ENCODE data around the gene ALG12.
A peak's percentile ranks its signal among the peaks of the same experiment; 100 is the strongest.

The ALG12 gene

DNA sequence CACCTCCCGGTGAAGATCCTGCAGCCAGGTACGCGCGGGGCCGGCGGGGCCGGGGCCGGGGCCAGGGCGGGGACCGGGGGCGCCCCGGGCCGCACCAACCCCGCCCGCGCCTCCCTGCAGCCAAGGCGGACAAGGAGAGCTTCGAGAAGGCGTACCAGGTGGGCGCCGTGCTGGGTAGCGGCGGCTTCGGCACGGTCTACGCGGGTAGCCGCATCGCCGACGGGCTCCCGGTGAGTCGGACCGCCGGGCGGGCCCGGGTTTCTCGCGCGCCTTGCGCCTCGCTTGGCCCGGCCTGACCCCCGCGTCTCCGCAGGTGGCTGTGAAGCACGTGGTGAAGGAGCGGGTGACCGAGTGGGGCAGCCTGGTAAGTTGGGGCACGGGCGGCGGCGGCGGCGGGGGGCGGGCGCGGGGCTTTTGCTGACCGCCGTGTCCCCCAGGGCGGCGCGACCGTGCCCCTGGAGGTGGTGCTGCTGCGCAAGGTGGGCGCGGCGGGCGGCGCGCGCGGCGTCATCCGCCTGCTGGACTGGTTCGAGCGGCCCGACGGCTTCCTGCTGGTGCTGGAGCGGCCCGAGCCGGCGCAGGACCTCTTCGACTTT, 42.9 kb upstream of the ALG12 start:
- Mint-ChIP-seq H3K27me3 (no peaks in the 10 kb centered on the region), H3K4me3 (peak overlapping the region; percentile 89), H3K36me3 (peaks cover 4% of the 10 kb centered on the region), H3K4me1 (peaks cover 28% of the 10 kb centered on the region), H3K27ac (peak overlapping the region; percentile 96), H3K9me3 (no peaks in the 10 kb centered on the region)
- DNase-seq (ENCODE audit: low spot score in 2 of 2) (peak in 1 of 2 donors; percentile 59), ATAC-seq (ENCODE audit: low read depth) (no peak)

DNA sequence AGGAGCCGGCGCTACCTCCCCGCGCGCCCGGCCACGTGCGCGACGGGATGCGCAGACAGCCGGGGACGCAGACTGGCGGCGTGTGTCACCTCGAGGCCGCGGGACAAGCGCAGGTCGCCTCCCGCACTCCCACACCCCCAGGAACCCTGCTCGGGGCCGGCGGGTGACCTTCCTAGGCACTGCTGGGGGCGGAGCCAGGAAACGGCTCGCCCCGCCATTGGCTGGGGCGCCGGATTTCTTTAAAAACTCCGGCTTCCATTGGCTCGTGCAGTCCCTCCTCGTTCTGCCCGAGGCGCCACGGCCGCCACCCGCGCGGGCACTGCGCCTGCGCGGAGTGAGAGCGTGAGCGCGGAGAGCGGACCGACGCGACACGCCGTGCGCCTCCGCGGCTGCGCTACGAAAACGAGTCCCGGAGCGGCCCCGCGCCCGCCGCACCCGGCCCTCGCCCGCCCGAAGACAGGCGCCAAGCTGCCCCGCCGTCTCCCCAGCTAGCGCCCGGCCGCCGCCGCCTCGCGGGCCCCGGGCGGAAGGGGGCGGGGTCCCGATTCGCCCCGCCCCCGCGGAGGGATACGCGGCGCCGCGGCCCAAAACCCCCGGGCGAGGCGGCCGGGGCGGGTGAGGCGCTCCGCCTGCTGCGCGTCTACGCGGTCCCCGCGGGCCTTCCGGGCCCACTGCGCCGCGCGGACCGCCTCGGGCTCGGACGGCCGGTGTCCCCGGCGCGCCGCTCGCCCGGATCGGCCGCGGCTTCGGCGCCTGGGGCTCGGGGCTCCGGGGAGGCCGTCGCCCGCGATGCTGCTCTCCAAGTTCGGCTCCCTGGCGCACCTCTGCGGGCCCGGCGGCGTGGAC, 42.1 kb upstream of the ALG12 start, which contains the start of gene PIM3:
Gene PIM3 (plus strand): TSS at position 614 of the 846 bp plus-strand sequence. CDS start 176 bp downstream, at position 790.
- Mint-ChIP-seq H3K9me3 (no peaks in the 10 kb centered on the region), H3K27ac (peak within 1 kb of the TSS; percentile 96), H3K27me3 (no peaks in the 10 kb centered on the region), H3K36me3 (peaks cover 4% of the 10 kb centered on the region), H3K4me1 (peaks cover 26% of the 10 kb centered on the region), H3K4me3 (peak within 1 kb of the TSS; percentile 89)
- ATAC-seq (ENCODE audit: low read depth) = peak; percentile 73
- peak; percentile 91 to 93 for DNase-seq (ENCODE audit: low spot score in 2 of 2)

GRCh38 chr22:49959782-49960158, 41.5 kb upstream of the ALG12 start:
- DNase-seq (ENCODE audit: low spot score in 2 of 2) (no peak), ATAC-seq (ENCODE audit: low read depth) (peak; percentile 16)
- no peaks in the 10 kb centered on the region for H3K27me3 Mint-ChIP-seq
- H3K27ac Mint-ChIP-seq = peak overlapping the region; percentile 85
- H3K4me1 Mint-ChIP-seq = peaks cover 24% of the 10 kb centered on the region
- H3K36me3 Mint-ChIP-seq = peaks cover 4% of the 10 kb centered on the region
- H3K4me3 Mint-ChIP-seq = peak overlapping the region; percentile 81
- no peaks in the 10 kb centered on the region for H3K9me3 Mint-ChIP-seq

- peak overlapping the region; percentile 81 for H3K4me3 Mint-ChIP-seq
- H3K4me1 Mint-ChIP-seq = peaks cover 20% of the 10 kb centered on the region
- no peaks in the 10 kb centered on the region for H3K9me3 Mint-ChIP-seq
- ATAC-seq (ENCODE audit: low read depth) (no peak), DNase-seq (ENCODE audit: low spot score in 2 of 2) (no peak)
- H3K27ac Mint-ChIP-seq = peak overlapping the region; percentile 87
- H3K27me3 Mint-ChIP-seq = no peaks in the 10 kb centered on the region
- H3K36me3 Mint-ChIP-seq = peaks cover 4% of the 10 kb centered on the region
Observed at GRCh38 chr22:49958931-49959781, 40.9 kb upstream of the ALG12 start.

- peak overlapping the region; percentile 87 for H3K27ac Mint-ChIP-seq
- DNase-seq (ENCODE audit: low spot score in 2 of 2) (no peak), ATAC-seq (ENCODE audit: low read depth) (no peak)
- peaks cover 14% of the 10 kb centered on the region for H3K4me1 Mint-ChIP-seq
- H3K9me3 Mint-ChIP-seq = no peaks in the 10 kb centered on the region
- no peaks in the 10 kb centered on the region for H3K27me3 Mint-ChIP-seq
- H3K36me3 Mint-ChIP-seq = peaks cover 4% of the 10 kb centered on the region
- H3K4me3 Mint-ChIP-seq = peak overlapping the region; percentile 81
Observed at GRCh38 chr22:49958366-49958921, 40.2 kb upstream of the ALG12 start.

- no peak for ATAC-seq (ENCODE audit: low read depth)
- Mint-ChIP-seq H3K4me1 (peaks cover 12% of the 10 kb centered on the region), H3K27ac (no peak overlapping the region), H3K4me3 (no peak overlapping the region), H3K27me3 (no peaks in the 10 kb centered on the region), H3K36me3 (peaks cover 4% of the 10 kb centered on the region), H3K9me3 (no peaks in the 10 kb centered on the region)
- DNase-seq (ENCODE audit: low spot score in 2 of 2) = no peak
Observed at GRCh38 chr22:49957826-49958365, 39.7 kb upstream of the ALG12 start.

DNA sequence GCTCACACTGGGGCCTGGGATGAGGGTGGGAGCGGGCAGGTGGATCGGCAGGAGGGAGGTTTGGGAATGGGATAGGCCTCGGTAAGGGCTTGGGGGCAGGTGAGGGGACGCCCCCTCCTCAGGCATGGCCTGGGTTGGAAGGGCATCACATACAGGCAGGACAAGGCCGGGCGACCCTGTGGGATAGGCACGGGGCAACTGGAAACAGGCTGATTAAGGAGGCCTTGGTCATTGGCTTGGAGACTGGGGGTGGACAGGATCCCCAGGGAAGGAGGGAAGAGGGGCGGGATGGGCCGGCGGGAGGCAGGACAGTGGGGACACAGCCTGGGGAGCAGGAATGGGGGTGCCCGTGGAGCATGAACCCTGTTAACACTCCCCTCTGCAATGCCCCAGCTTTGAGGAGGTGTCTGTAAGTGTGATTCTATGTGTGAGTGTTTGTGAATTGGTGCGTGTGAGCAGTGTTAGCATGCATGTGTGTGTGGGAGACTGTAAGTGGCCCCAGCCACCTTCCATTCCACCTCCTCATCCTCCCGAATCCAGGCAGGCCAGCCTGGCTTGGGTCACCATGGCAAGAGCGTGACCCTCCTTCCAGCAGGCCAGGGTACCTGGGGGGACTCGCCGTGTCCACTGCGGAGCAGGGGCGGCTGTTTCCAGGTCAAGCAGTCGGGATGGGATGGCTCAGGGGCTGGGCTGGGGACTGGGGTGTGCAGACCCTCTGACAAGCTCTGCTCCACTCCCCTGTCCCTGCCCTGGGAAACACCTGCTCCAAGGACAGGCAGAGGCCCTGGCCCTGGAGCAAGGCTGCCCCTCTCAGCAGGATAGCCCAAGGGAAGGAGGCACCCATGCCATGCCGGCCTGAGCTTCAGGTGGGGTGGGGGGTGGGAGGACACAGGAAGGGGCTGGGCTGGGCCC, 38.9 kb upstream of the ALG12 start:
- no peak overlapping the region for H3K27ac Mint-ChIP-seq
- peaks cover 12% of the 10 kb centered on the region for H3K4me1 Mint-ChIP-seq

GRCh38 chr22:49956418-49956770, 38.2 kb upstream of the ALG12 start:
- Mint-ChIP-seq H3K27me3 (no peaks in the 10 kb centered on the region), H3K4me3 (no peak overlapping the region), H3K36me3 (no peaks in the 10 kb centered on the region), H3K9me3 (no peaks in the 10 kb centered on the region), H3K4me1 (peaks cover 12% of the 10 kb centered on the region), H3K27ac (no peak overlapping the region)
- no peak for DNase-seq (ENCODE audit: low spot score in 2 of 2)
- ATAC-seq (ENCODE audit: low read depth) = no peak

More for the DNA sequence above, 38.9 kb upstream of the ALG12 start:
- ATAC-seq (ENCODE audit: low read depth) (no peak), DNase-seq (ENCODE audit: low spot score in 2 of 2) (no peak)
- Mint-ChIP-seq H3K9me3 (no peaks in the 10 kb centered on the region), H3K36me3 (peaks cover 4% of the 10 kb centered on the region), H3K4me3 (no peak overlapping the region), H3K27me3 (no peaks in the 10 kb centered on the region)

DNA sequence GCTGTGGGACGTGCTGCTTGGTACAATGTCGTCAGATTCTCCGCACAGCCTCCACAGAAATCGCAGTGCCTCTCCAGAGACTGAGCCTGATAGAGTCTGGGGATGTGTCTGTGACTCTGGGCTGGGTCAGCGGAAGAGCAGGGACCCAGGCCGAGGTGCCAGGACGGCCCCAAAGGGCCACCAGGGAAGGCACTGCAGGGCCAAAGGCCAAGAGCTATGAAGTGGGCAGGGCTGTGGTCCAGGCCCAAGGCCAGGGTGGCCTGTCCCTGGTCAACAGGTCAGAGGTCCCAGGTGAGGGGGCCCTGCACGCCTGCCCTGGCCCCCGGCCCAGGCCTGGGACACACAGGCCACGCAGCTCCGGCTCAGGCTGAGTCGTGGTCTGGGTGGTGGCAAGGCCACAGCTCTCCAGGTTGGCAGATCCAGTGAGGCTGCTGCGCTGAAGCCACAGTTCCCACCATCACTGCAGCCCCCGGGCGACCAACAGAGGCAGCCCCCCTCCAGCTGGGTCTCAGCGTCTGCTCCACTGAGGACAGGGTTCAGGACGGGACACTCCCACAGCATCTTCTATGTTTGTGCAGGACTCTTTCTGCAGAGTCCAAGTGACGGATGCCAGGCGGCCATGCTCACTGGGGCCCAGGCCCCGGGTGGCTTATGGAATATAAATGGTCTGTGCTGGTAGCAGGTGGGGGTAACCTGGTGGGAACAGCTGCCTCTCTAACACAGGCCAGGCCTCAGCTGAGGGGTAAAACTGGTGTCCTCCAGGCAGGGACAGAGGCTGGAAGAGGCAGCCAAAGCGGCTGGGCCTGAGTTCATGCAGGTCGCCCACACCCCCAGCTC, 37.6 kb upstream of the ALG12 start:
- Mint-ChIP-seq H3K36me3 (no peaks in the 10 kb centered on the region), H3K4me3 (no peak overlapping the region), H3K27ac (no peak overlapping the region), H3K9me3 (no peaks in the 10 kb centered on the region), H3K4me1 (peaks cover 15% of the 10 kb centered on the region), H3K27me3 (no peaks in the 10 kb centered on the region)
- no peak for DNase-seq (ENCODE audit: low spot score in 2 of 2)
- ATAC-seq (ENCODE audit: low read depth) = no peak

DNA sequence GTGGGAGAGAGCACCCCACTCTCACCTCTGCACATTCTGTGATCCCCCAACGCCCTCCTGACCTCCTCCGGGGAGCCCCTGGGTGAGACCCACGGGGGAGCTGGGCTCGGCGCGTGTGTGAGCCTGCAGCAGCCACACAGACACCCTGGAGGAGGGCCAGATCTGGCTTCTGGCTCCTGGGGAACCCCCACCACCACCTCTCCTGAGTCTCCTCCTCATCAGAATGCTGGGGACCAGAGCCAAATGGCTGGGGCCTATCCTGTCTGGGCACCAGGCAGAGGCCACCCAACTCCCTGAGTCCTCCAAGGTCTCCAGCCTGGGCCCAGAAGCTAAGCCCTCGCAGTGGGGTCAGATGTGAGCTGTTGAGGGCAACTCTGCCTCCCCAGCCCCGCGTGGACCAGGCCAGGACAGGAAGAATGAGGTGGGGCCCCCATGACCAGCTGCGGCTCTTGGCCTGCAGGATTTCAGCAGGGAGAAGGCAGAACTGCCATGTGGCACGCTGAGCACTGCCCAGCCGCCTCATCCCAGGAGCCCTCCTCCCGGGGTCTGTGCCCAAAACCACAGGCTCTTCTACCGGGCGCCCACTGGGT, 36.8 kb upstream of the ALG12 start:
- Mint-ChIP-seq H3K27me3 (no peaks in the 10 kb centered on the region), H3K27ac (no peak overlapping the region), H3K36me3 (no peaks in the 10 kb centered on the region), H3K4me1 (peaks cover 15% of the 10 kb centered on the region), H3K4me3 (no peak overlapping the region), H3K9me3 (no peaks in the 10 kb centered on the region)
- ATAC-seq (ENCODE audit: low read depth) (no peak), DNase-seq (ENCODE audit: low spot score in 2 of 2) (no peak)

- H3K36me3 Mint-ChIP-seq = no peaks in the 10 kb centered on the region
- H3K27me3 Mint-ChIP-seq = no peaks in the 10 kb centered on the region
- DNase-seq (ENCODE audit: low spot score in 2 of 2) (no peak), ATAC-seq (ENCODE audit: low read depth) (no peak)
- H3K4me1 Mint-ChIP-seq = peaks cover 12% of the 10 kb centered on the region
- H3K4me3 Mint-ChIP-seq = no peak overlapping the region
- H3K27ac Mint-ChIP-seq = no peak overlapping the region
- no peaks in the 10 kb centered on the region for H3K9me3 Mint-ChIP-seq
Observed at GRCh38 chr22:49954354-49954753, 36.1 kb upstream of the ALG12 start.
